HG03025 (cell line): ENCODE measurements around the gene CEACAM16.

Experiments
- ATAC-seq: cut with Tn5 transposase; IDR thresholded peaks from one replicate; pipeline ENCODE4 v1.9.1; 2021; ENCODE audit warnings: mild to moderate bottlenecking, moderate library complexity; ENCODE audit not compliant: unreplicated experiment, low FRiP score

Gene CEACAM16

DNA sequence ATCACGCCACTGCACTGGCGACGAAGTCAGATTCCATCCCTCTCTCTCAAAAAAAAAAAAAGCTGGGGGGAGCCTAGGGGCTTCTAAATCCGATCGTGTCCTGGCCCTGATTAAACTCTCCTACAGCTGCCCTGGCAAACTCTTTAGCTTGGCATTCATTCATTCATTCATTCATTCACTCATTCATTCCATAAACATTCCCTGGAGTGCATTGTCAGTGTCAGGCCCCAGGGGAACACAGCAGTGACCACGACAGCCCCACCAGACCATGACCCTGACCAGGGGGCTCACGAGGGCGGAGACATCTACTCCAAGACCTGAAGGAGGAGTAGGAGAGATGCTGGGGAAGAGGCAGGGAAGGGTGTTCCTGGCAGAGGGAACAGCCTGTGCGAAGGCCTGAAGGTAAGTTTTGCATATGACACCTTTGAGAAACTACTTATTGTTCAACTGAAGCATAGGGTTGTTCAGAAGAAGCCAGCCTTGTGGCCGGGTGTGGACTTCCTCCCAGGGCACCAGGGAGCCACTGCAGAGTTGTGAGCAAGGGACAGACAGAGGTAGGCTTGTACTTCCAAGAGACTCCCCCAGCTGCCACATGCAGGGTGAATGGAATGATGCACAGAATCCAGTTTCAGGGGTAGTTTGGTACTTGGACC lies 24.5 kb downstream of the CEACAM16 start:
- ATAC-seq = no peak

- no peak for ATAC-seq
These were observed 25.0 kb downstream of the CEACAM16 start for GRCh38 chr19:44723952-44724319.

DNA sequence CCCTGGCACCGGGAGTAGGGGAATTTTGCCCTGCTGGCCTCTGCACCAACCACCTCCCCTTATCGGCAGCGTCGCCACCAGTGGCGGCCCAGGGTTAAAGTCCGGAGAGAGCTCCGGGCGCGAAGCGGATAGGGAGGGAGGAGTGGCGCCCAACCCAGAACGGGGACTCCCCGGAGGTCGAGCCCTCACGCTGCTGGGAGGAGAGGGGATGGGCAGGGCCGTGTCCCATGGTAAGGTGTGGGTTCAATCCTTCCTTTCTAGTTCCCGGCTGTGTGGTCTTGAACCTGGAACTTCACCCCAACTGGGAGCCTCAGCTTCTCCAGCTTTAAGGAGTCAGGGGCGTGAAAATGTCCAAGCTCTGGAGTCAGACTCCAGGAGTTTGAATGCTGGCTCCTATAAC lies 26.3 kb downstream of the CEACAM16 start:
- ATAC-seq = no peak

- ATAC-seq = no peak
These were observed 26.7 kb downstream of the CEACAM16 start for GRCh38 chr19:44725684-44726083.

GRCh38 chr19:44726465-44726864 lies 27.5 kb downstream of the CEACAM16 start:
- no peak for ATAC-seq

- no peak for ATAC-seq
These were observed 29.2 kb downstream of the CEACAM16 start for GRCh38 chr19:44728178-44728577.

DNA sequence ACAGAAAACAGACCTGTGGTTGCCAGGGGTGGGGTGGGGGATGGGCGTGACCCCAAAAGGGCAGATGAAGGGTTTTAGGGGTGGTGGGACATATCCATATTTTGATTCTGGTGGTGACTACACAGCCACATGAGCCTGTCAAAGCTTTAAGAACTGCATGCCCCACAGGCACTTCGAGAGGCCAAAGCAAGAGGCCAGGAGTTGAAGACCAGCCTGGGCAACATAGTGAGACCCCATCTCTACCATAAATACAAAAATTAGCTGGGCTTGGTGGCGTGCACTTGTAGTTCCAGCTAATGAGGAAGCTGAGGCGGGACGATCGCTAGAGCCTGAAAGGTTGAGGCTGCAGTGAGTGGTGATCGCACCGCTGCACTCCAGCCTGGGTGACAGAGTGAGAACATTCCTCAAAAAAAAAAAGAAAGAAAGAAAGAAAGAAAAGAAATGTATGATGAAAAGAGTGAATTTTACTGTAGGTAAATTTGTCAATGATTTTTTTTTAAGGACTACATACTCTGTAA lies 30.6 kb downstream of the CEACAM16 start:
- no peak for ATAC-seq

DNA sequence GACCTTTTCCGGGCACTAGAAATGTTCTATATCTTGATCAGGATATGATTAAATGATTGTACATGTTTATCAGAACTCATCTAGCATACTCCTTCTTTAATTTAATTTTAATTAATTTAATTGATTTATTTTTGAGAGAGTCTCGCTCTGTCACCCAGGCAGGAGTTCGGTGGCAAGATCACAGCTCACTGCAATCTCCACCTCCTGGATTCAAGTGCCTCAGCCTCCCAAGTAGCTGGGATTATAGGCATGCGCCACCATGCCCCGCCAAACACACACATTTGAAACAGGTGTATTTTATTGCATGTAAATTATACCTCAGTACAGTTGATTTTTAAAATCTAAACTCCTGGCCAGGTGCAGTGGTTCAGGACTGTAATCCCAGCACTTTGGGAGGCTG lies 32.1 kb downstream of the CEACAM16 start:
- ATAC-seq = no peak

DNA sequence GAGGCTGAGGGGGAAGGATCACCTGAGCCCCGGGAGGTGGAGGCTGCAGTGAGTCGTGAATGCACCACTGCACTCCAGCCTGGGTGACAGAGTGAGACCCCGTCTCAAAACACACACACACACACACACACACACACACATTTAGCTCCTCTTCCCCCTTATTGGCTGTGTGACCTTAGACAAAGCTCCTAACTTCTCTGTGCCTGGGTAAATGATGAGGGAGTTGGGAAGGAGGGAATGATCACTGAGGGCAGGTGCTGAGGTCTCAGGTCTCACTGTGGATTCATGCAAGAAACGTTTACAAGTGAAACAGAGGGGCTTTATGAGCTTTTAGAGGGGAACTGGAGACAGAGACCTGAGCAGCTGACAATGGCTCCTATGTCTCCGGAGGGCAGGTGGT lies 32.7 kb downstream of the CEACAM16 start:
- no peak for ATAC-seq

GRCh38 chr19:44732235-44733014 lies 33.5 kb downstream of the CEACAM16 start:
- no peak for ATAC-seq

- no peak for ATAC-seq
These were observed 35.4 kb downstream of the CEACAM16 start for GRCh38 chr19:44734357-44734756.

DNA sequence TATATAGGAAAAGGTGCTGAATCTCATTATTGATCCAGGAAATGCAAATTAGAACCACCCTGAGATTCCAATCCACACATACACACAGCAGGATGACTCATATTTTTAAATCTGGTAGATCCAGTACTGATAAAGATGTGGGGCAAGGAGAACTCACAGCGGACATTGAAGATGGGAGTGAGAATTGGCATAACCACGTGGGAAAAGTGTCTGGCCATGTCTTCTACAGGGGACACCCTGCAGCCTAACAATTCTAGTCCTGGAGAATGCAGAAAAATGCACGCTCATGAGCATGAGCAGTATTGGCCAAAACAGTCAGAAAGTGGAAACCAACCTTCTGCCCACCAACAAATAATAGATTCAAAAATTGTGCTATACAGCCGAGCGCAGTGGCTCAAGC lies 36.1 kb downstream of the CEACAM16 start:
- ATAC-seq = no peak

GRCh38 chr19:44737238-44738071 lies 38.5 kb downstream of the CEACAM16 start:
- no peak for ATAC-seq

DNA sequence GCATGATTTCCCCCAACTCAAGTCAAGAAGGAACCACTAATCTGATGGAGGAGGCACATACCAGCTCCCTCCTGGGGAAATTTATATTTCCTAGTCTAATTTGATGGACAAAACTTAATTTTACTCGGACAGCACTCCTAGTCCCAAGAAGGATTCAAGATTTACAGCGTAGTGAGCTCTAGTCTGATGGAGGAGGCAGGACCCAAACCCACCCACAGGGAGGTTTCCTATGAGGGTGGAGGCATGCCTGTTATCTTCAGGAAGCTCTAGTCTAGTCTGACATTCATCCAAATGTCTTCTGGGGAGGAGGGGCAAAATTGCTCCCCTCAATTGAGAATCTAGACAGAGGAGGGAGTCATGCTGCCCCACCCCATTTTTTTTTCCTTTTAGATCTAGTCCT lies 39.2 kb downstream of the CEACAM16 start:
- ATAC-seq = no peak

- ATAC-seq = no peak
These were observed 39.9 kb downstream of the CEACAM16 start for GRCh38 chr19:44738603-44739558.

DNA sequence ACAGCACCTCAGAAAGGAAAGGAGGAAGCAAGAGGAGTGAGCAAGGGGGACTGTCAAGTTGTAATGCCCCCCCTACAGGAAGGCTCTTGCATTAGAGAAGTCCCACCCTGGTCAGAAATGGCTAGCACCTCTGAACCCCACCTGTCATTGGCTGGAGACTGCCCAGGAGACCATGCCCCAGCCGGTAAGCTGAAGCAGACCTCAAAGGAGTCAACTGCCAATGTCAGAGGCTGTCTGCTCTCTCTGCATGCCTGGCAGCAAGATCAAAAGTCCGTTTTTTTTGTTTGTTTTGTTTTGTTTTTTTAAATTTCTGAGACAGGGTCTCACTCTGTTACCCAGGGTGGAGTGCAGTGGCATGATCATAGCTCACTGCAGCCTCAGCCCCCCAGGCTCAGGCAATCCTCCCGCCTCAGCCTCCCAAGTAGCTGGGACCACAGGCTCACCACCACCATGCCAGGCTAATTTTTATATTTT lies 41.4 kb downstream of the CEACAM16 start:
- ATAC-seq = no peak

DNA sequence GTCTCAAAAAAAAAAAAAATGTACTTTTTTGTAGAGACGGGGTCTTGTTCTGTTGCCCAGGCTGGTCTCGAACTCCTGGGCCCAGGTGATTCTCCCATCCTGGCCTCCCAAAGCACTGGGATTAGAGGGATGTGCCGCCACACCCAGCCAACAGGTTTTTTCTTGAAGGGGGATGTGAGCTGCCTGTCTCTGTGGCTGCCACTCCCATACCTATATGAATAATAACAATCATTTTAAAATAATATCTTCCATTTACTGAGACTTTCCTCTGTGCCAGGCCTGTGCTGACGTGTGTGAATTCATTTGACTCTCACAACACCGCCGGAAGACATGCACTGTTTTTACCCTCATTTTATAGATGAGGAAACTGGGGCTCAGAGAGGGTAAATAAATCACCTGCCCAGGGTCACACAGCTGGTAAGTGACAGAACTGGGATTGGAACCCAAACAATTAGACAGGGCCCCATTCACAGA lies 42.3 kb downstream of the CEACAM16 start:
- no peak for ATAC-seq

- no peak for ATAC-seq
These were observed 42.9 kb downstream of the CEACAM16 start for GRCh38 chr19:44741841-44742329.

GRCh38 chr19:44742330-44743061 lies 43.5 kb downstream of the CEACAM16 start:
- ATAC-seq = no peak
